ENCODE results near the gene DLGAP3. TPM values are rescaled to one million over a fixed set of nuclear protein-coding genes. Genes with fewer than 3 reads are reported as not detected.

DLGAP3 gene
- polyA plus RNA-seq, 4 donors, result 0.18 to 0.39 (median 0.27) TPM; not detected in 1

DNA sequence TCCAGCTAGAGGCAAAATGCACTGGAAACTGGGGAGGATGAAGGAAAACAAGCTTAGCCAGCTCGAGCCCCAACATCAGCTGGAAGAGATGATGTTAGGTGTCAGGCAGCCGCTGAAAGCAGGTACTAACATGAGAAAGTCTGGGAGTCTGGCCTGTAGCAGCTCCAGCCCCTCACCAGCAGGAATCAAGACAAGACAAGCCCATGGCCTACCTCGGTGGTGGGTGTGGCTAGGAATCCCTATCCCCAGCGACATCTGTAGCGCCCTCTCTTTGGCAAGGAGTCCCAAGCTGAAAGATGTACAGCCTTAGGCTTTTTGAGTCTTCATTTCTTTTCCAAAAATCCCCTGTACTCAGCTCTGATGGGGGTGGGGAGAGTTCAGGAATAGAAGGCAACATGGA is 2.6 kb downstream of the DLGAP3 start:
- WGBS, 3 donors, result 25 to 31% (median 27%) methylated on average over 5 of the region's 5 CpGs
- Histone ChIP-seq H3K4me1 (ENCODE audit: control insufficient read depth in 3 of 3, insufficient read depth in 2 of 3, low read depth in 1 of 3, low read length in 2 of 3) (peaks cover 0 to 5% (median 0%) of the 10 kb centered on the region in 3 donors), H3K36me3 (ENCODE audit: control insufficient read depth in 3 of 3, insufficient read depth in 2 of 3, low read depth in 1 of 3, low read length in 3 of 3) (no peaks in the 10 kb centered on the region), H3K27ac (ENCODE audit: low read depth in 1 of 3, low read length in 2 of 3) (no peak overlapping the region), H3K4me3 (ENCODE audit: low read depth in 1 of 3, low read length in 3 of 3) (no peak overlapping the region), H3K27me3 (ENCODE audit: control insufficient read depth in 3 of 3, insufficient read depth in 3 of 3, low read length in 3 of 3) (peaks cover 0 to 63% (median 38%) of the 10 kb centered on the region in 3 donors), H3K9me3 (ENCODE audit: control insufficient read depth in 2 of 2, insufficient read depth in 1 of 2, low read depth in 1 of 2, low read length in 1 of 2) (no peaks in the 10 kb centered on the region)
- DNase-seq (no peak), FAIRE-seq (no peak)

- H3K4me3 ChIP-seq (ENCODE audit: low read depth in 1 of 3, low read length in 3 of 3), result no peak overlapping the region
- H3K27ac ChIP-seq (ENCODE audit: low read depth in 1 of 3, low read length in 2 of 3), result no peak overlapping the region
- DNase-seq (no peak), FAIRE-seq (no peak)
- WGBS, 3 donors, result 67 to 75% (median 68%) methylated on average over 6 of the region's 6 CpGs
- no peaks in the 10 kb centered on the region for H3K36me3 ChIP-seq (ENCODE audit: control insufficient read depth in 3 of 3, insufficient read depth in 2 of 3, low read depth in 1 of 3, low read length in 3 of 3)
- no peaks in the 10 kb centered on the region for H3K9me3 ChIP-seq (ENCODE audit: control insufficient read depth in 2 of 2, insufficient read depth in 1 of 2, low read depth in 1 of 2, low read length in 1 of 2)
- H3K27me3 ChIP-seq (ENCODE audit: control insufficient read depth in 3 of 3, insufficient read depth in 3 of 3, low read length in 3 of 3), result peaks cover 0 to 59% (median 38%) of the 10 kb centered on the region in 3 donors
- H3K4me1 ChIP-seq (ENCODE audit: control insufficient read depth in 3 of 3, insufficient read depth in 2 of 3, low read depth in 1 of 3, low read length in 2 of 3), result peaks cover 0 to 5% (median 0%) of the 10 kb centered on the region in 3 donors
These were observed 3.3 kb downstream of the DLGAP3 start for GRCh38 chr1:34926156-34926555.

- H3K4me3 ChIP-seq (ENCODE audit: low read depth in 1 of 3, low read length in 3 of 3), result no peak overlapping the region
- peaks cover 0 to 5% (median 0%) of the 10 kb centered on the region in 3 donors for H3K4me1 ChIP-seq (ENCODE audit: control insufficient read depth in 3 of 3, insufficient read depth in 2 of 3, low read depth in 1 of 3, low read length in 2 of 3)
- FAIRE-seq (no peak), DNase-seq (no peak)
- H3K27me3 ChIP-seq (ENCODE audit: control insufficient read depth in 3 of 3, insufficient read depth in 3 of 3, low read length in 3 of 3), result peaks cover 0 to 55% (median 35%) of the 10 kb centered on the region in 3 donors
- WGBS, 3 donors, result 68 to 85% (median 71%) methylated on average over 2 of the region's 2 CpGs
- H3K36me3 ChIP-seq (ENCODE audit: control insufficient read depth in 3 of 3, insufficient read depth in 2 of 3, low read depth in 1 of 3, low read length in 3 of 3), result no peaks in the 10 kb centered on the region
- H3K27ac ChIP-seq (ENCODE audit: low read depth in 1 of 3, low read length in 2 of 3), result no peak overlapping the region
- H3K9me3 ChIP-seq (ENCODE audit: control insufficient read depth in 2 of 2, insufficient read depth in 1 of 2, low read depth in 1 of 2, low read length in 1 of 2), result no peaks in the 10 kb centered on the region
These were observed 3.7 kb downstream of the DLGAP3 start for GRCh38 chr1:34925730-34926129.

- no peak overlapping the region for H3K4me3 ChIP-seq (ENCODE audit: low read depth in 1 of 3, low read length in 3 of 3)
- DNase-seq, result peak; percentile 11 to 79
- no peak overlapping the region for H3K27ac ChIP-seq (ENCODE audit: low read depth in 1 of 3, low read length in 2 of 3)
- FAIRE-seq, result no peak
- no peaks in the 10 kb centered on the region for H3K36me3 ChIP-seq (ENCODE audit: control insufficient read depth in 3 of 3, insufficient read depth in 2 of 3, low read depth in 1 of 3, low read length in 3 of 3)
- 4 to 7% (median 7%) methylated on average over 15 to 16 of the region's 16 CpGs for WGBS, 3 donors
- peaks cover 0 to 50% (median 29%) of the 10 kb centered on the region in 3 donors for H3K27me3 ChIP-seq (ENCODE audit: control insufficient read depth in 3 of 3, insufficient read depth in 3 of 3, low read length in 3 of 3)
- no peaks in the 10 kb centered on the region for H3K9me3 ChIP-seq (ENCODE audit: control insufficient read depth in 2 of 2, insufficient read depth in 1 of 2, low read depth in 1 of 2, low read length in 1 of 2)
- peaks cover 0 to 5% (median 0%) of the 10 kb centered on the region in 3 donors for H3K4me1 ChIP-seq (ENCODE audit: control insufficient read depth in 3 of 3, insufficient read depth in 2 of 3, low read depth in 1 of 3, low read length in 2 of 3)
These were observed 4.5 kb downstream of the DLGAP3 start for GRCh38 chr1:34924759-34925555.

GRCh38 chr1:34923490-34923889 is 6.0 kb downstream of the DLGAP3 start:
- FAIRE-seq, result no peak
- H3K27me3 ChIP-seq (ENCODE audit: control insufficient read depth in 3 of 3, insufficient read depth in 3 of 3, low read length in 3 of 3), result peaks cover 0 to 47% (median 19%) of the 10 kb centered on the region in 3 donors
- no peaks in the 10 kb centered on the region for H3K9me3 ChIP-seq (ENCODE audit: control insufficient read depth in 2 of 2, insufficient read depth in 1 of 2, low read depth in 1 of 2, low read length in 1 of 2)

GRCh38 chr1:34918977-34919561 is 10.4 kb downstream of the DLGAP3 start:
- no peaks in the 10 kb centered on the region for H3K4me1 ChIP-seq (ENCODE audit: control insufficient read depth in 3 of 3, insufficient read depth in 2 of 3, low read depth in 1 of 3, low read length in 2 of 3)
- peaks cover 0 to 14% (median 2%) of the 10 kb centered on the region in 3 donors for H3K27me3 ChIP-seq (ENCODE audit: control insufficient read depth in 3 of 3, insufficient read depth in 3 of 3, low read length in 3 of 3)
- H3K36me3 ChIP-seq (ENCODE audit: control insufficient read depth in 3 of 3, insufficient read depth in 2 of 3, low read depth in 1 of 3, low read length in 3 of 3), result no peaks in the 10 kb centered on the region
- FAIRE-seq (no peak), DNase-seq (no peak)
- no peaks in the 10 kb centered on the region for H3K9me3 ChIP-seq (ENCODE audit: control insufficient read depth in 2 of 2, insufficient read depth in 1 of 2, low read depth in 1 of 2, low read length in 1 of 2)
- WGBS, 3 donors, result 8 to 15% (median 9%) methylated on average over 14 of the region's 14 CpGs
- no peak overlapping the region for H3K4me3 ChIP-seq (ENCODE audit: low read depth in 1 of 3, low read length in 3 of 3)
- no peak overlapping the region for H3K27ac ChIP-seq (ENCODE audit: low read depth in 1 of 3, low read length in 2 of 3)

More at GRCh38 chr1:34923490-34923889, 6.0 kb downstream of the DLGAP3 start:
- no peak overlapping the region for H3K27ac ChIP-seq (ENCODE audit: low read depth in 1 of 3, low read length in 2 of 3)
- H3K36me3 ChIP-seq (ENCODE audit: control insufficient read depth in 3 of 3, insufficient read depth in 2 of 3, low read depth in 1 of 3, low read length in 3 of 3), result no peaks in the 10 kb centered on the region
- no peak overlapping the region for H3K4me3 ChIP-seq (ENCODE audit: low read depth in 1 of 3, low read length in 3 of 3)
- no peaks in the 10 kb centered on the region for H3K4me1 ChIP-seq (ENCODE audit: control insufficient read depth in 3 of 3, insufficient read depth in 2 of 3, low read depth in 1 of 3, low read length in 2 of 3)
- no peak for DNase-seq

- Histone ChIP-seq H3K9me3 (ENCODE audit: control insufficient read depth in 2 of 2, insufficient read depth in 1 of 2, low read depth in 1 of 2, low read length in 1 of 2) (no peaks in the 10 kb centered on the region), H3K27ac (ENCODE audit: low read depth in 1 of 3, low read length in 2 of 3) (no peak overlapping the region), H3K4me1 (ENCODE audit: control insufficient read depth in 3 of 3, insufficient read depth in 2 of 3, low read depth in 1 of 3, low read length in 2 of 3) (no peaks in the 10 kb centered on the region), H3K36me3 (ENCODE audit: control insufficient read depth in 3 of 3, insufficient read depth in 2 of 3, low read depth in 1 of 3, low read length in 3 of 3) (no peaks in the 10 kb centered on the region), H3K27me3 (ENCODE audit: control insufficient read depth in 3 of 3, insufficient read depth in 3 of 3, low read length in 3 of 3) (peaks cover 0 to 13% (median 2%) of the 10 kb centered on the region in 3 donors), H3K4me3 (ENCODE audit: low read depth in 1 of 3, low read length in 3 of 3) (no peak overlapping the region)
- 26 to 31% (median 28%) methylated on average over 10 to 11 of the region's 11 CpGs for WGBS, 3 donors
- no peak for FAIRE-seq
- DNase-seq, result no peak
These were observed 11.0 kb downstream of the DLGAP3 start for GRCh38 chr1:34918386-34918976.

DNA sequence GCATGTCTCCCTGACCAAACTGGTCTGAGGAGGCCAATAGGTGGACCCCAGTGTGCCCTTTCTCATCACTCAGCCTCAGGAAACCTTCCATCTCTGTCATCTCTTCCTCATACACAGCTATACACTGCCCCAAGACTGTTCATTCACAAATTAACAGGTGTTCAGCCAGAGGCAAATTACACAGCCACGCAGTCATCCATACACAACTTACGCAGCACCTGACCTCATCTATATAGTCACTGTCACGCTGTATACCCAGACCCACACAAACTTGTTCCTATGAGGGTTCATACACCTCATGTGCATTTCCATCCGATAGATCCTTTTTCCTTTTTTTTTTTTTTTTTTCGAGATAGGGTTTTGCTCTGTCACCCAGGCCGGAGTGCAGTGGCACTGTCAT is 12.4 kb downstream of the DLGAP3 start:
- H3K4me1 ChIP-seq (ENCODE audit: control insufficient read depth in 3 of 3, insufficient read depth in 2 of 3, low read depth in 1 of 3, low read length in 2 of 3), result no peaks in the 10 kb centered on the region
- FAIRE-seq, result no peak
- no peaks in the 10 kb centered on the region for H3K36me3 ChIP-seq (ENCODE audit: control insufficient read depth in 3 of 3, insufficient read depth in 2 of 3, low read depth in 1 of 3, low read length in 3 of 3)
- H3K4me3 ChIP-seq (ENCODE audit: low read depth in 1 of 3, low read length in 3 of 3), result no peak overlapping the region
- H3K27me3 ChIP-seq (ENCODE audit: control insufficient read depth in 3 of 3, insufficient read depth in 3 of 3, low read length in 3 of 3), result peaks cover 0 to 8% (median 0%) of the 10 kb centered on the region in 3 donors
- no peaks in the 10 kb centered on the region for H3K9me3 ChIP-seq (ENCODE audit: control insufficient read depth in 2 of 2, insufficient read depth in 1 of 2, low read depth in 1 of 2, low read length in 1 of 2)
- WGBS, 3 donors, result 82 to 89% (median 83%) methylated on average over 6 of the region's 6 CpGs
- H3K27ac ChIP-seq (ENCODE audit: low read depth in 1 of 3, low read length in 2 of 3), result no peak overlapping the region
- no peak for DNase-seq

Measured in small intestine (tissue), 7 donors.